HTERT RPE-1 (cell line): ENCODE data around the gene RAX2.
"Not testable (repeated sequence)": the region's sequence is repeated elsewhere in the genome, so short reads cannot be mapped to it uniquely, and the experiment has no call there.

ENCODE experiments used
- in situ Hi-C: fragments of 300-500 bp; cut with MboI; formaldehyde crosslinking; loops from 4 replicates; pipeline ENCODE4 v1.14.3; 2020; ENCODE audit warnings: low sequenced_read_pairs

Gene RAX2

GRCh38 chr19:3778104-3778867 lies 6.3 kb upstream of the RAX2 start:
- in situ Hi-C loops = no loop called here

GRCh38 chr19:3776479-3777040 lies 4.5 kb upstream of the RAX2 start:
- in situ Hi-C loops = no loop called here

- in situ Hi-C loops = no loop called here
Observed at GRCh38 chr19:3775831-3776230, 3.8 kb upstream of the RAX2 start.

GRCh38 chr19:3775374-3775711 lies 3.3 kb upstream of the RAX2 start:
- in situ Hi-C loops = no loop called here

GRCh38 chr19:3774621-3775373 lies 2.8 kb upstream of the RAX2 start:
- in situ Hi-C loops = no loop called here

- in situ Hi-C loops = no loop called here
Observed at GRCh38 chr19:3773814-3774515, 1.9 kb upstream of the RAX2 start.

- in situ Hi-C loops = no loop called here
Observed at GRCh38 chr19:3771000-3771905, 775 bp downstream of the RAX2 start.

- in situ Hi-C loops = no loop called here
Observed at GRCh38 chr19:3770136-3770999, 1.7 kb downstream of the RAX2 start.

- in situ Hi-C loops = no loop called here
Observed at GRCh38 chr19:3769494-3769893, 2.5 kb downstream of the RAX2 start.

- in situ Hi-C loops = no loop called here
Observed at GRCh38 chr19:3768748-3769099, 3.3 kb downstream of the RAX2 start.

- in situ Hi-C loops = no loop called here
Observed at GRCh38 chr19:3768015-3768747, 3.8 kb downstream of the RAX2 start.

- in situ Hi-C loops = no loop called here
Observed at GRCh38 chr19:3767050-3767449, 5.0 kb downstream of the RAX2 start.

GRCh38 chr19:3766520-3766919 lies 5.5 kb downstream of the RAX2 start:
- in situ Hi-C loops = no loop called here

GRCh38 chr19:3765757-3766156 lies 6.3 kb downstream of the RAX2 start:
- in situ Hi-C loops = not testable (repeated sequence)

- in situ Hi-C loops = no loop called here
Observed at GRCh38 chr19:3765121-3765520, 6.9 kb downstream of the RAX2 start.

- in situ Hi-C loops = no loop called here
Observed at GRCh38 chr19:3762501-3763459, 9.2 kb downstream of the RAX2 start, which contains the start of gene MRPL54. Gene MRPL54 (plus strand): TSS chr19:3762682. CDS start chr19:3762701, 19 bp downstream.

GRCh38 chr19:3762130-3762473 lies 9.9 kb downstream of the RAX2 start:
- in situ Hi-C loops = no loop called here
